ENCODE data around the gene TDRD9.

GRCh38 chr14:104025534-104025933 is 97.3 kb downstream of the TDRD9 start:
- TF ChIP-seq POLR2AphosphoS5 (IDR thresholded peaks at IDR 0.05), result no peak
- TF ChIP-seq, protein P1, sequence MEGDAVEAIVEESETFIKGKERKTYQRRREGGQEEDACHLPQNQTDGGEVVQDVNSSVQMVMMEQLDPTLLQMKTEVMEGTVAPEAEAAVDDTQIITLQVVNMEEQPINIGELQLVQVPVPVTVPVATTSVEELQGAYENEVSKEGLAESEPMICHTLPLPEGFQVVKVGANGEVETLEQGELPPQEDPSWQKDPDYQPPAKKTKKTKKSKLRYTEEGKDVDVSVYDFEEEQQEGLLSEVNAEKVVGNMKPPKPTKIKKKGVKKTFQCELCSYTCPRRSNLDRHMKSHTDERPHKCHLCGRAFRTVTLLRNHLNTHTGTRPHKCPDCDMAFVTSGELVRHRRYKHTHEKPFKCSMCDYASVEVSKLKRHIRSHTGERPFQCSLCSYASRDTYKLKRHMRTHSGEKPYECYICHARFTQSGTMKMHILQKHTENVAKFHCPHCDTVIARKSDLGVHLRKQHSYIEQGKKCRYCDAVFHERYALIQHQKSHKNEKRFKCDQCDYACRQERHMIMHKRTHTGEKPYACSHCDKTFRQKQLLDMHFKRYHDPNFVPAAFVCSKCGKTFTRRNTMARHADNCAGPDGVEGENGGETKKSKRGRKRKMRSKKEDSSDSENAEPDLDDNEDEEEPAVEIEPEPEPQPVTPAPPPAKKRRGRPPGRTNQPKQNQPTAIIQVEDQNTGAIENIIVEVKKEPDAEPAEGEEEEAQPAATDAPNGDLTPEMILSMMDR (IDR thresholded peaks at IDR 0.05), result no peak
- no peak for TF ChIP-seq POLR2A (IDR thresholded peaks at IDR 0.05)
